ENCODE results near the gene FBXL14. TPM values are rescaled to one million over a fixed set of nuclear protein-coding genes. Genes with fewer than 3 reads are reported as not detected.

Gene FBXL14
- total and polyA plus RNA-seq, 5 donors = 4.7 to 8.3 (median 7.8) TPM

GRCh38 chr12:1634149-1634548, 39.8 kb upstream of the FBXL14 start:
- no peak overlapping the region for H3K4me3 ChIP-seq (ENCODE audit: low read length)
- intact Hi-C loops (cut with DNase I) = no loop called here
- peaks cover 4% of the 10 kb centered on the region for H3K4me1 ChIP-seq (ENCODE audit: control insufficient read depth, insufficient read depth, low read length)
- no peak overlapping the region for H3K27ac ChIP-seq (ENCODE audit: low read length)
- H3K27me3 ChIP-seq (ENCODE audit: control insufficient read depth, insufficient read depth) = no peaks in the 10 kb centered on the region
- DNase-seq (no peak), ATAC-seq (no peak)
- 74% methylated on average over 7 of the region's 7 CpGs for WGBS
- no peaks in the 10 kb centered on the region for H3K9me3 ChIP-seq (ENCODE audit: control insufficient read depth, low read length)

DNA sequence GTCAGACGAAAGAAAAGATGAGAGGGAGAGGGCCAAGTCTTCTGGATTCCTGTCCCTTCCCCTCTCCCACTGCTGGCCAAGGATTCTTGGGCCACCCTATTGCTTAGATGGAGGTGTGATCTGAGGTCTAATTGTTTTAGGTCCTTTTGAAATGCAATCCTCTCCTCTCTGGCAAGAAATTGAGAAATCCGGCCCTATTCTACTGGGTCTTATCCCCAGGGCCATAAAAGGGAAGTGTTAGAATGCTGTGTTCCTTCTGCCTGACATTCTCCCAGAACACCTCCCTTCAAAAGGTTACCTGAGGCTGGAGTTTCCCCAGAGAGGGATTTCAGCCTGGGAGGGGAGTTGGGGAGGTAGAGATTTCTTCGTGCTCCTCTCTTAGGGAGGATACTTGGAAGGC, 39.1 kb upstream of the FBXL14 start:
- H3K4me1 ChIP-seq (ENCODE audit: control insufficient read depth, insufficient read depth, low read length) = peaks cover 4% of the 10 kb centered on the region
- intact Hi-C loops (cut with DNase I) = no loop called here
- H3K9me3 ChIP-seq (ENCODE audit: control insufficient read depth, low read length) = no peaks in the 10 kb centered on the region
- no peaks in the 10 kb centered on the region for H3K27me3 ChIP-seq (ENCODE audit: control insufficient read depth, insufficient read depth)
- no peak for ATAC-seq
- WGBS = 43% methylated on average over 3 of the region's 3 CpGs
- H3K4me3 ChIP-seq (ENCODE audit: low read length) = no peak overlapping the region
- H3K27ac ChIP-seq (ENCODE audit: low read length) = no peak overlapping the region
- no peak for DNase-seq

GRCh38 chr12:1632702-1633101, 38.3 kb upstream of the FBXL14 start:
- peak overlapping the region; percentile 36 for H3K27ac ChIP-seq (ENCODE audit: low read length)
- peaks cover 4% of the 10 kb centered on the region for H3K4me1 ChIP-seq (ENCODE audit: control insufficient read depth, insufficient read depth, low read length)
- intact Hi-C loops (cut with DNase I) = no loop called here
- WGBS = 68% methylated on average over 14 of the region's 14 CpGs
- H3K9me3 ChIP-seq (ENCODE audit: control insufficient read depth, low read length) = no peaks in the 10 kb centered on the region
- ATAC-seq (peak in 1 of 2 donors; percentile 25), DNase-seq (peak in 2 of 3 donors; percentile 53 to 63)
- no peak overlapping the region for H3K4me3 ChIP-seq (ENCODE audit: low read length)
- H3K27me3 ChIP-seq (ENCODE audit: control insufficient read depth, insufficient read depth) = no peaks in the 10 kb centered on the region

DNA sequence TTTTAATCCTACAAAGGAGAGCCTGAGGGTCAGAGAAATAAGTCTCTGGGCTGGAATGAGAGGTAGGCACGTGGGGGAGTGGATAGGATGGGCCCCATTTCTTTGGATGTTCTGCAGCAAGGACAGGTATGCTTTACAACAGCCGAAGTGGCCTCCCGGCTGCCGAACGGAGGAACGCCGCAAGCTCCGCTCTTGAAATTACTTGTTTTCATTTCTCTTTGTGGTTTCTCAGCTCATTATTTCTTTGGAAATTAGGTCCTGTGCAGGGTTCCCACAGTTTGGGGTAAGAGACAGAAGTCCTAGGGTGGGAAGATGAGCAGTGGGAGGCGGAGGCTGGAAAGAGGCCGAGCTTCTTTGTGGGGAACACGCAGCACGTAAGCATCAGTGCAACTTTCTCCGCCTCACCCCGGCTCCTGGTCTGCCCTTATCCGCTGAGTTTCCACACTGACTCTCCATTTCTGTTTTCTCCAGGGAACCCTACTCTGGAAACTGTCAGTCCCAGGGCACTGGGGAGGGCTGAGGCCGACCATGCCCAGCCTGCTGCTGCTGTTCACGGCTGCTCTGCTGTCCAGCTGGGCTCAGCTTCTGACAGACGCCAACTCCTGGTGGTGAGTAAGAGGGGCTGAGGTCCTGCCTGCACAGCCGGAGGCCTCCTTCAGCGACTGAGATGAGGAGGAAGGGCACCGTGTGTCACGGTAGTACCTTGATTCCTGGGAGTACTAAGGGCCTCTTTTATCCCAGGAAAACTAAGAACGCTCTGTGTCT, 36.6 kb upstream of the FBXL14 start:
- no peaks in the 10 kb centered on the region for H3K9me3 ChIP-seq (ENCODE audit: control insufficient read depth, low read length)
- H3K27ac ChIP-seq (ENCODE audit: low read length) = no peak overlapping the region
- no peaks in the 10 kb centered on the region for H3K27me3 ChIP-seq (ENCODE audit: control insufficient read depth, insufficient read depth)
- WGBS = 58% methylated on average over 23 of the region's 23 CpGs
- peaks cover 4% of the 10 kb centered on the region for H3K4me1 ChIP-seq (ENCODE audit: control insufficient read depth, insufficient read depth, low read length)
- intact Hi-C loops (cut with DNase I) = no loop called here
- no peak overlapping the region for H3K4me3 ChIP-seq (ENCODE audit: low read length)
- DNase-seq (peak; percentile 46 to 64 (median 60)), ATAC-seq (peak; percentile 6 to 39)

DNA sequence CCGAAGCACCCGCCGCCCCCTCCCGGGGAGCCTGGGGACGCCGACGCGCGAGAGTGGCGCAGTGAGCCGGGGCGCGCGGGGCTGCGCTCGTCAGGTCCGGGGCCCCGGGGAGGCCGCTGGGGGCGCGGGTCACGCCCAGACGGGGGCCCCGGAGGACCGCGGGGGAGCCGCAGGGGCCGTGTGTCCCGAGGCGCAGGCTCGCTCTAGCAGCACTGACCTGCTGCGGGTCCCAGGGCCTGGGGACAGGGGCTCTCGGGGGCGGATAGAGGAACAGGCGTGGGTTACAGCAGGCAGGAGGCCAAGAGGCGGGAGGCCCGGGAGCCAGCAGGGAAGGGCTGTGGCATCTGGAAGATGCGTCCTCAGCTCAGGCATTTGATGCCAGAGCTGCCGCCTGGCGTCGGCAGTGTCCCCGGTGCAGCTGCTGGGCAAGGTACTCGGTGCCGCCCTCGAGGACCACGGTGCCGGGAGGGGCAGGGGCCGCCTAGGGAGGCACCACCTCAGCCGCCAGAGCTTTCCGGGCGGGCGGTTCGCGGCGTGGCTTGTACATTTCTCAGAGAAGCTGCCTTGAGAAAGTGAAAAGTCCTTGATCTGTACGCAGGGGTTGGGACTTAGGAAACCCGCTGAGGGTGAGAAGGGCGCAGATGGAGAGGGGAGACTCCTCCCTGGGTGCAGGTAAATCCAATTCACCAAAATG, 35.9 kb upstream of the FBXL14 start:
- Histone ChIP-seq H3K4me1 (ENCODE audit: control insufficient read depth, insufficient read depth, low read length) (peaks cover 4% of the 10 kb centered on the region), H3K27ac (ENCODE audit: low read length) (no peak overlapping the region), H3K4me3 (ENCODE audit: low read length) (peak overlapping the region; percentile 52), H3K27me3 (ENCODE audit: control insufficient read depth, insufficient read depth) (no peaks in the 10 kb centered on the region), H3K9me3 (ENCODE audit: control insufficient read depth, low read length) (no peaks in the 10 kb centered on the region)
- DNase-seq (peak; percentile 52 to 84 (median 84)), ATAC-seq (peak; percentile 39 to 52)
- intact Hi-C loops (cut with DNase I) = no loop called here
- WGBS = 3% methylated on average over 58 of the region's 58 CpGs

GRCh38 chr12:1629338-1630132, 35.2 kb upstream of the FBXL14 start:
- intact Hi-C loops (cut with DNase I) = no loop called here
- Histone ChIP-seq H3K9me3 (ENCODE audit: control insufficient read depth, low read length) (no peaks in the 10 kb centered on the region), H3K4me3 (ENCODE audit: low read length) (peak overlapping the region; percentile 52), H3K27ac (ENCODE audit: low read length) (no peak overlapping the region), H3K4me1 (ENCODE audit: control insufficient read depth, insufficient read depth, low read length) (peaks cover 4% of the 10 kb centered on the region), H3K27me3 (ENCODE audit: control insufficient read depth, insufficient read depth) (no peaks in the 10 kb centered on the region)
- DNase-seq = peak in 2 of 3 donors; percentile 62 to 69
- peak; percentile 1 to 14 for ATAC-seq
- 7% methylated on average over 32 of the region's 32 CpGs for WGBS

DNA sequence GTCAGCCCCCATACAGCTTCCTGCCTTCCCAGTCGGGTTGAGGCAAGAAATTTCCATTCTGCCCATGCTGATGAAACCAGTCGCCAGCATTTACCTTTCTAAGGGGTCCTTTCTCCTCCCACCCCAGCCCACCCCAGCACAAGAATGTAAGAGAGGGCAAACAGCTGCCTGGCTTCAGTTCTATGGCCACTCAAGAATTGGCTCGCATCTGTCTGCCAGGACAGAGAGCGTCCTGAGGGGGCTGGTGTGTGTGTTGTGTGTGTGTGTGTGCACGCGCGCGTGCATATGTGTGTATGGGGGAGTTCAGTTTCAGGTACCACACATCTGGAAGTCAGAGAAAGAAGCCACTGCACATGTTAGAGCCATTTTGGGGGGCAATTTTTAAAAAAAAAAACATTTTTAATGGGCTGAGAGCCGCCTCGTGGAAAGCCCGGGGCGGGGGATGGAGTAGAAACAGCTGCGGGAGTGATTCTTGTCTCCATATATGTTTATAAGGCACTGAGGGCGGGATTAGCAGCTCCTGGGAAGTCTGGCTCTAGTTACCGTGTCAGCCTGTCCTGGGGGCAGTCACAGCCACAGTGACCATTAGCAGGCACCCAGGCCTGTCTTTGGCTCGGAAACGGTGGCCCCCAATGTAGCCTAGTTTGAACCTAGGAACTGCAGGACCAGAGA, 34.4 kb upstream of the FBXL14 start, which contains the start of gene WNT5B:
Gene WNT5B (plus strand): TSS at position 566 of the 672 bp plus-strand sequence. CDS start 2,124 bp downstream, outside the sequence.
- Histone ChIP-seq H3K9me3 (ENCODE audit: control insufficient read depth, low read length) (no peaks in the 10 kb centered on the region), H3K4me1 (ENCODE audit: control insufficient read depth, insufficient read depth, low read length) (peaks cover 4% of the 10 kb centered on the region), H3K27me3 (ENCODE audit: control insufficient read depth, insufficient read depth) (no peaks in the 10 kb centered on the region), H3K27ac (ENCODE audit: low read length) (no peak within 1 kb of the TSS), H3K4me3 (ENCODE audit: low read length) (peak within 1 kb of the TSS; percentile 52)
- intact Hi-C loops (cut with DNase I) = no loop called here
- no peak for ATAC-seq
- DNase-seq = no peak
- WGBS = 69% methylated on average over 17 of the region's 17 CpGs

DNA sequence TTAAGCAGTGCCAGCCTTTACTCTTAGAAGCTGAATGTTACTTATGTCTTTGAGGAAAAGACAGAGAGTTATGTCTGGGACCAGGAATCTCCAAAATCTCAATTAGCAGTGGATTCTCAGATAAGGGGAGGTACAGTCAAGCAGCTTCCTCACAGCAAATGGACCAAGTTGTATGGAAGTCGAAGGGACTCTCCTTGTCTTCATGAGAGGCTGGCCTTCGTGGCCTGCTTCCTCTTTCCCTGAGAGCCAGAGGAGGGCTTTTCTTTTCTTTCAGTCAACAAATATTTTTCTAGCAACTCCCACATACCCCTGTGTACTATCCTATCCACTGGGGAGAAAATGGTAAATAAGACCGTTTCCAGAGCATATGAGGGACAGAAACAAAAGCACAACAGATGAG, 28.0 kb upstream of the FBXL14 start:
- H3K27ac ChIP-seq (ENCODE audit: low read length) = no peak overlapping the region
- no peaks in the 10 kb centered on the region for H3K4me1 ChIP-seq (ENCODE audit: control insufficient read depth, insufficient read depth, low read length)
- H3K27me3 ChIP-seq (ENCODE audit: control insufficient read depth, insufficient read depth) = no peaks in the 10 kb centered on the region
- no peak for DNase-seq
- ATAC-seq = no peak
- H3K4me3 ChIP-seq (ENCODE audit: low read length) = no peak overlapping the region
- H3K9me3 ChIP-seq (ENCODE audit: control insufficient read depth, low read length) = no peaks in the 10 kb centered on the region
- intact Hi-C loops (cut with DNase I) = no loop called here
- 62% methylated on average over 3 of the region's 3 CpGs for WGBS

GRCh38 chr12:1620092-1620491, 25.7 kb upstream of the FBXL14 start:
- H3K4me1 ChIP-seq (ENCODE audit: control insufficient read depth, insufficient read depth, low read length) = no peaks in the 10 kb centered on the region
- H3K27me3 ChIP-seq (ENCODE audit: control insufficient read depth, insufficient read depth) = no peaks in the 10 kb centered on the region
- no peaks in the 10 kb centered on the region for H3K9me3 ChIP-seq (ENCODE audit: control insufficient read depth, low read length)
- H3K4me3 ChIP-seq (ENCODE audit: low read length) = no peak overlapping the region
- DNase-seq (no peak), ATAC-seq (no peak)
- intact Hi-C loops (cut with DNase I) = no loop called here
- no peak overlapping the region for H3K27ac ChIP-seq (ENCODE audit: low read length)
- 42% methylated on average over 1 of the region's 1 CpG for WGBS

- H3K27me3 ChIP-seq (ENCODE audit: control insufficient read depth, insufficient read depth) = no peaks in the 10 kb centered on the region
- intact Hi-C loops (cut with DNase I) = no loop called here
- 55% methylated on average over 8 of the region's 8 CpGs for WGBS
- H3K27ac ChIP-seq (ENCODE audit: low read length) = no peak overlapping the region
- no peak overlapping the region for H3K4me3 ChIP-seq (ENCODE audit: low read length)
- DNase-seq (peak; percentile 58 to 86 (median 77)), ATAC-seq (peak; percentile 63 to 72)
- no peaks in the 10 kb centered on the region for H3K9me3 ChIP-seq (ENCODE audit: control insufficient read depth, low read length)
- no peaks in the 10 kb centered on the region for H3K4me1 ChIP-seq (ENCODE audit: control insufficient read depth, insufficient read depth, low read length)
Measured at GRCh38 chr12:1619587-1619986, 25.2 kb upstream of the FBXL14 start.
